Muscle of leg (tissue), 16 donors: ENCODE results near the gene NPW. TPM values are rescaled to one million over a fixed set of nuclear protein-coding genes. Genes with fewer than 3 reads are reported as not detected.

Experiments
- DNase-seq: peaks from one replicate; pipeline ENCODE4 v3.0.0; 2013
- H3K27ac ChIP-seq: one replicate; pipeline ENCODE4 v1.5.1; 2013; ENCODE audit warnings: mild to moderate bottlenecking, low read length, control low read depth
- H3K27me3 ChIP-seq: one replicate; pipeline ENCODE4 v1.6.1; 2013; ENCODE audit warnings: low read length; ENCODE audit not compliant: control insufficient read depth, insufficient read depth
- H3K36me3 ChIP-seq: one replicate; pipeline ENCODE4 v1.6.1; 2013; ENCODE audit warnings: low read length; ENCODE audit not compliant: control insufficient read depth, insufficient read depth
- H3K4me1 ChIP-seq: one replicate; pipeline ENCODE4 v1.6.1; 2013; ENCODE audit warnings: low read length; ENCODE audit not compliant: control insufficient read depth, insufficient read depth
- H3K4me3 ChIP-seq: one replicate; pipeline ENCODE4 v1.5.1; 2013; ENCODE audit warnings: low read length, control low read depth
- H3K9me3 ChIP-seq: replicated peaks from 2 replicates; pipeline ENCODE4 v1.6.1; 2013; ENCODE audit warnings: low read depth, low read length; ENCODE audit not compliant: control insufficient read depth
- WGBS: methylation state at CpG from one replicate; pipeline ENCODE4 v1.1.5; 2013; ENCODE audit warnings: missing lambda C conversion rate; ENCODE audit not compliant: insufficient coverage; 5-methylcytosine and 5-hydroxymethylcytosine counted together
- long read RNA-seq, 11 donors: transcript quantifications; one replicate each; lab custom pipeline, GENCODE V29; 2026
- polyA plus RNA-seq, 8 donors: library from polyadenylated mRNA; unstranded; fragments of 120-200 nt; gene quantifications; one replicate each; pipeline versions ENCODE4 v1.2.1 to v1.2.3, GENCODE V29; 2013; ENCODE audit warnings: inconsistent platforms in 1 of 8, low replicate concordance in 1 of 8; ENCODE audit not compliant: insufficient read length in 8 of 8, insufficient read depth in 1 of 8
- total RNA-seq: library from RNA; stranded (reverse); fragments of 120-200 nt; gene quantifications from one replicate; pipeline ENCODE4 v1.2.4, GENCODE V29; 2013

Gene NPW
- total RNA-seq (0.80 TPM), polyA plus RNA-seq (1 to 10 TPM in 7 of 8 donors, under 1 TPM in 1; 0.57 to 5.4 (median 2.6) TPM)
- long read RNA-seq, donor 1 = 0 reads
- long read RNA-seq, donor 2 = 0 reads
- long read RNA-seq, donor 3, partial matches to known transcripts = 0 of 2 reads
- long read RNA-seq, donor 3, other reads (novel, unspliced or antisense) = 0 of 2 reads
- long read RNA-seq, donor 4, partial matches to known transcripts = 0 of 2 reads
- long read RNA-seq, donor 4, other reads (novel, unspliced or antisense) = 0 of 2 reads
- long read RNA-seq, donor 5, transcript NPW-202 (2 exons, 991 nt) = major isoform, 16 of 16 reads
- long read RNA-seq, donor 5, partial matches to known transcripts = 0 of 16 reads
- long read RNA-seq, donor 5, other reads (novel, unspliced or antisense) = 0 of 16 reads
- long read RNA-seq, donor 6, partial matches to known transcripts = 0 of 2 reads
- long read RNA-seq, donor 6, other reads (novel, unspliced or antisense) = 0 of 2 reads
- long read RNA-seq, donor 7, transcript NPW-202 (2 exons, 991 nt) = major isoform, 6 of 6 reads
- long read RNA-seq, donor 7, partial matches to known transcripts = 0 of 6 reads
- long read RNA-seq, donor 7, other reads (novel, unspliced or antisense) = 0 of 6 reads
- long read RNA-seq, donor 8, transcript NPW-202 (2 exons, 991 nt) = major isoform, 5 of 5 reads
- long read RNA-seq, donor 8, partial matches to known transcripts = 0 of 5 reads
- long read RNA-seq, donor 8, other reads (novel, unspliced or antisense) = 0 of 5 reads
- long read RNA-seq, donor 9, partial matches to known transcripts = 0 of 3 reads
- long read RNA-seq, donor 9, other reads (novel, unspliced or antisense) = 0 of 3 reads
- long read RNA-seq, donor 10, transcript NPW-202 (2 exons, 991 nt) = major isoform, 10 of 10 reads
- long read RNA-seq, donor 10, partial matches to known transcripts = 0 of 10 reads
- long read RNA-seq, donor 10, other reads (novel, unspliced or antisense) = 0 of 10 reads
- long read RNA-seq, donor 11, transcript NPW-202 (2 exons, 991 nt) = major isoform, 6 of 6 reads
- long read RNA-seq, donor 11, partial matches to known transcripts = 0 of 6 reads
- long read RNA-seq, donor 11, other reads (novel, unspliced or antisense) = 0 of 6 reads

GRCh38 chr16:2019518-2019920 lies at the start of gene NPW:
TSS of gene NPW (plus strand) at chr16:2019785.
- peaks cover 46% of the 10 kb centered on the region for H3K4me1 ChIP-seq
- no peaks in the 10 kb centered on the region for H3K36me3 ChIP-seq
- H3K27me3 ChIP-seq = peaks cover 29% of the 10 kb centered on the region
- WGBS = 1% methylated on average over 32 of the region's 33 CpGs
- no peak for DNase-seq
- peak within 1 kb of the TSS; percentile 21 for H3K4me3 ChIP-seq
- no peak within 1 kb of the TSS for H3K27ac ChIP-seq
- no peaks in the 10 kb centered on the region for H3K9me3 ChIP-seq

DNA sequence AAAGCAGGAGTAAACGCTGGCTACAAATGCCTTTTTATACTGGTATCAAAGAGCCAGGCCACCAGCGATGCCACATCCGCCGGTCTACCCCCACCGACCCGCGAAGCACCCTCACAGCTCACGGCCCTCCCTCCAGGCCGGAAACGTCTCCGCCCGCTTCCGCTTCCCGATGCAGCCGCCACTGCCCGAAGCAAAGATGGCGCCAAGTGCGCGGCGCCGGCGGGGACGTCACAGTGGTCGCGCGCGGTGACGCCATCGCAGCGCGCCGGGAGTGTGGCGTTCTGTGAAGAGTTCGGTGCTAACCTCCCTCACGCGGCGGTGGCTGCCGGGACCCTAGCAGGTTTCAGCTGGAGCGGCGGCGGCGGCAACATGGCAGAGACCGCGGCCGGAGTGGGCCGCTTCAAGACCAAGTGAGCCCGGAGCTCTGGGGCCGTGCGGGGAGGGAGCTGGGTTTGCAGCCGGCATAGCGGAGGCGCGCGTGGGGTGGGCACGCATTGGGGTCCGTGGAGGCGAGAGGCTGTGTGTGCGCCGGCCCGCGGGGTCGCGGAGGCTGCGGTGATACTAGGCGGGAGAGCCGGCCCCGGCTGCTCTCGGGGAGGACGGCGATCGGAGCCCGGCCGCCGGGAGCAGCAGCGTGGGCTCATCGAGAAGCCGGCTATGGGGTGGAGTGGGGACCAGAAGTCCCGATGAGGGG lies 47.6 kb upstream of the NPW start, which contains the start of gene TBL3:
Gene TBL3 (plus strand): TSS at position 258 of the 694 bp plus-strand sequence. CDS start 112 bp downstream, at position 370.
- DNase-seq = peak; percentile 97
- Histone ChIP-seq H3K36me3 (peaks cover 30% of the 10 kb centered on the region), H3K4me1 (peaks cover 19% of the 10 kb centered on the region), H3K9me3 (no peaks in the 10 kb centered on the region), H3K27ac (peak within 1 kb of the TSS; percentile 94), H3K27me3 (peaks cover 3% of the 10 kb centered on the region), H3K4me3 (peak within 1 kb of the TSS; percentile 98)
- WGBS = under 1% methylated on average over 78 of the region's 78 CpGs

- H3K4me3 ChIP-seq = peak overlapping the region; percentile 98
- peaks cover 35% of the 10 kb centered on the region for H3K36me3 ChIP-seq
- no peaks in the 10 kb centered on the region for H3K9me3 ChIP-seq
- peaks cover 19% of the 10 kb centered on the region for H3K4me1 ChIP-seq
- WGBS = 5% methylated on average over 20 of the region's 22 CpGs
- no peak overlapping the region for H3K27ac ChIP-seq
- H3K27me3 ChIP-seq = peaks cover 5% of the 10 kb centered on the region
- no peak for DNase-seq
Measured at GRCh38 chr16:1972490-1972877, 47.1 kb upstream of the NPW start.

DNA sequence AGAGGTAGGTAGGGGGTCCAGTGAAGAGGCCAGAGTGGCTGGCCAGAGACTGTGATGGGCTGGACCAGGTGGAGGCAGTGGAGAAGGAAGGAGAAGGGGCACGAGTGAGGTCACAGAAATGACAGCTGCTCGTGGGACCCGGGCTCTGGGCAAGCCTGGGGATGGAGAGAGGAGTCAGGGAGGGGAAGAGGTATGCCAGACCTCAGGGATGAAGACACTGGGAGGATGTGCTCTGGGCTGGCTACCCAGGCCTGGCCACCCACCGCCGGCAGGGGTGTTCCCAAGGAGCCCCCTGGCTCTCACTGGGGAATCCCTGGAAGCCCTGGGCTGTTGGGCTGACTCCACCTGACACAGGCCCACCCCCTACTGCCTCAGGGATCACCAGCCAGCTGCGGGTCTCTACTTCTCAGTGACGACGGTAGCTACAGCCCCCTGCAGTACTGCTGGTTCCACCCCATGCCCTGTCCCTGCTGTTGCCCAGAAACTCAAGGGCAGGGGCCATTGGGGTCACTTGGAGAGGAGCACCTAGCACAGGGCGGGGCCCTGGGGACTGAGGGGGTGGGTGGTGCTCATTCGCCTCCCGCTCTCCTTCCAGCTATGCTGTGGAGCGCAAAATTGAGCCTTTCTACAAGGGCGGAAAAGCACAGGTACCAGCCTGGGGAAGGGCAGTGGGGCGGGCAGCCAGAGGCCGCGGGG lies 46.0 kb upstream of the NPW start:
- 93% methylated on average over 16 of the region's 16 CpGs for WGBS
- Histone ChIP-seq H3K36me3 (peaks cover 47% of the 10 kb centered on the region), H3K9me3 (no peaks in the 10 kb centered on the region), H3K27ac (no peak overlapping the region), H3K4me1 (peaks cover 19% of the 10 kb centered on the region), H3K4me3 (no peak overlapping the region), H3K27me3 (peaks cover 13% of the 10 kb centered on the region)
- no peak for DNase-seq

GRCh38 chr16:1974157-1975070 lies 45.2 kb upstream of the NPW start:
- peaks cover 22% of the 10 kb centered on the region for H3K4me1 ChIP-seq
- WGBS = 92% methylated on average over 25 of the region's 42 CpGs
- H3K36me3 ChIP-seq = peaks cover 50% of the 10 kb centered on the region
- no peak for DNase-seq
- no peak overlapping the region for H3K27ac ChIP-seq
- H3K4me3 ChIP-seq = no peak overlapping the region
- H3K9me3 ChIP-seq = no peaks in the 10 kb centered on the region
- peaks cover 21% of the 10 kb centered on the region for H3K27me3 ChIP-seq

- DNase-seq = no peak
- H3K27ac ChIP-seq = no peak overlapping the region
- WGBS = 91% methylated on average over 30 of the region's 33 CpGs
- no peaks in the 10 kb centered on the region for H3K9me3 ChIP-seq
- H3K36me3 ChIP-seq = peaks cover 50% of the 10 kb centered on the region
- peaks cover 34% of the 10 kb centered on the region for H3K4me1 ChIP-seq
- peaks cover 33% of the 10 kb centered on the region for H3K27me3 ChIP-seq
- H3K4me3 ChIP-seq = no peak overlapping the region
Measured at GRCh38 chr16:1975432-1976215, 44.0 kb upstream of the NPW start.

DNA sequence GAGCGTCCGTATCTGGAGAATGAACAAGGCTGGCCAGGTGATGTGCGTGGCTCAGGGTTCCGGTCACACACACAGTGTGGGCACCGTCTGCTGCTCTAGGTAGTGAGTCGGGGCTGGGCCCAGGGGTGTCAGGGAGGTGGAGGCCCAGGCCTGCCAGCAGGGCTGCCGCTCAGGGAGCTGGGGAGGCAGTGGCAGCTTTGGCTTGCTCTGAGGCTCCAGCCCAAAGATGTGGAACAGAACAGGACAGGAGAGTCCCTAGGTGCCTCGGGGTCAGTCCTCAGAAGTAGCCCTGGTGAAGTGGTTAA lies 43.4 kb upstream of the NPW start:
- Histone ChIP-seq H3K36me3 (peaks cover 50% of the 10 kb centered on the region), H3K27me3 (peaks cover 39% of the 10 kb centered on the region), H3K9me3 (no peaks in the 10 kb centered on the region), H3K4me3 (no peak overlapping the region), H3K4me1 (peaks cover 35% of the 10 kb centered on the region), H3K27ac (no peak overlapping the region)
- DNase-seq = no peak
- 91% methylated on average over 8 of the region's 8 CpGs for WGBS
